Measurements from ENCODE around the gene CDHR1. TPM values are rescaled to one million over a fixed set of nuclear protein-coding genes. Genes with fewer than 3 reads are reported as not detected.

CDHR1 gene
- total RNA-seq, 1 experiment from 2014 or later: 0.39 TPM

GRCh38 chr10:84267503-84268126, 73.3 kb downstream of the CDHR1 start:
- in situ Hi-C loops (cut with HindIII; ENCODE audit: low pct_unique_long_range_greater_than_20kb, low sequenced_read_pairs): no loop called here
- POLR2A ChIA-PET: no interaction called here
- H3K4me3 ChIP-seq (ENCODE audit: low read depth in 2 of 2, low read length in 2 of 2): no peak overlapping the region

GRCh38 chr10:84269162-84269561, 74.8 kb downstream of the CDHR1 start:
- no peak overlapping the region for H3K4me3 ChIP-seq (ENCODE audit: low read depth in 2 of 2, low read length in 2 of 2)
- DNase-seq (ENCODE audit: low read depth, low spot score) (no peak), ATAC-seq (no peak)
- intact Hi-C loops (cut with micrococcal nuclease; ENCODE audit: unreplicated experiment) (no loop called here), in situ Hi-C loops (cut with HindIII; ENCODE audit: low pct_unique_long_range_greater_than_20kb, low sequenced_read_pairs) (no loop called here)
- no TSS peak for BruUV-seq (replicated peaks)
- no peaks in the 10 kb centered on the region for H3K9me3 ChIP-seq (ENCODE audit: control insufficient read depth, insufficient read depth, low read depth, low read length)
- ChIA-PET POLR2A (no interaction called here), CTCF (no interaction called here)
- H3K27me3 ChIP-seq (ENCODE audit: control insufficient read depth, insufficient read depth, low read length): peaks cover 3% of the 10 kb centered on the region; the same call in 1 of the 2 replicates
- H3K36me3 ChIP-seq (ENCODE audit: control insufficient read depth, insufficient read depth, low read length): no peaks in the 10 kb centered on the region
- no peak overlapping the region for H3K27ac ChIP-seq (ENCODE audit: low read length)
- TF ChIP-seq CTCF (IDR thresholded peaks at IDR 0.05) (no peak), SIN3A (IDR thresholded peaks at IDR 0.05; ENCODE audit: borderline replicate concordance, insufficient read depth, low read depth, low read length) (no peak), TCF7L2 (IDR thresholded peaks at IDR 0.05; ENCODE audit: low read depth, low read length) (no peak), POLR2AphosphoS5 (IDR thresholded peaks at IDR 0.05; ENCODE audit: low read depth, low read length) (no peak)
- TF ChIP-seq, protein P1, sequence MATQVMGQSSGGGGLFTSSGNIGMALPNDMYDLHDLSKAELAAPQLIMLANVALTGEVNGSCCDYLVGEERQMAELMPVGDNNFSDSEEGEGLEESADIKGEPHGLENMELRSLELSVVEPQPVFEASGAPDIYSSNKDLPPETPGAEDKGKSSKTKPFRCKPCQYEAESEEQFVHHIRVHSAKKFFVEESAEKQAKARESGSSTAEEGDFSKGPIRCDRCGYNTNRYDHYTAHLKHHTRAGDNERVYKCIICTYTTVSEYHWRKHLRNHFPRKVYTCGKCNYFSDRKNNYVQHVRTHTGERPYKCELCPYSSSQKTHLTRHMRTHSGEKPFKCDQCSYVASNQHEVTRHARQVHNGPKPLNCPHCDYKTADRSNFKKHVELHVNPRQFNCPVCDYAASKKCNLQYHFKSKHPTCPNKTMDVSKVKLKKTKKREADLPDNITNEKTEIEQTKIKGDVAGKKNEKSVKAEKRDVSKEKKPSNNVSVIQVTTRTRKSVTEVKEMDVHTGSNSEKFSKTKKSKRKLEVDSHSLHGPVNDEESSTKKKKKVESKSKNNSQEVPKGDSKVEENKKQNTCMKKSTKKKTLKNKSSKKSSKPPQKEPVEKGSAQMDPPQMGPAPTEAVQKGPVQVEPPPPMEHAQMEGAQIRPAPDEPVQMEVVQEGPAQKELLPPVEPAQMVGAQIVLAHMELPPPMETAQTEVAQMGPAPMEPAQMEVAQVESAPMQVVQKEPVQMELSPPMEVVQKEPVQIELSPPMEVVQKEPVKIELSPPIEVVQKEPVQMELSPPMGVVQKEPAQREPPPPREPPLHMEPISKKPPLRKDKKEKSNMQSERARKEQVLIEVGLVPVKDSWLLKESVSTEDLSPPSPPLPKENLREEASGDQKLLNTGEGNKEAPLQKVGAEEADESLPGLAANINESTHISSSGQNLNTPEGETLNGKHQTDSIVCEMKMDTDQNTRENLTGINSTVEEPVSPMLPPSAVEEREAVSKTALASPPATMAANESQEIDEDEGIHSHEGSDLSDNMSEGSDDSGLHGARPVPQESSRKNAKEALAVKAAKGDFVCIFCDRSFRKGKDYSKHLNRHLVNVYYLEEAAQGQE (IDR thresholded peaks at IDR 0.05; ENCODE audit: insufficient read depth in 1 of 2, low read depth in 2 of 2, low read length in 1 of 2): no peak
- no peaks in the 10 kb centered on the region for H3K4me1 ChIP-seq (ENCODE audit: control insufficient read depth, insufficient read depth, low read length)

More at GRCh38 chr10:84267503-84268126, 73.3 kb downstream of the CDHR1 start:
- ATAC-seq: no peak
- no TSS peak for BruUV-seq (replicated peaks)
- no peak for DNase-seq (ENCODE audit: low read depth, low spot score)
- H3K9me3 ChIP-seq (ENCODE audit: control insufficient read depth, insufficient read depth, low read depth, low read length): no peaks in the 10 kb centered on the region
- H3K27ac ChIP-seq (ENCODE audit: low read length): no peak overlapping the region
- CTCF ChIA-PET: interaction anchor here (1.0 to 1.9 kb wide), 2 partner anchors 62 to 270 kb away, joined by 3 to 11 read pairs; no protein-coding TSS in a partner anchor
- H3K4me1 ChIP-seq (ENCODE audit: control insufficient read depth, insufficient read depth, low read length): no peaks in the 10 kb centered on the region
- intact Hi-C loops (cut with micrococcal nuclease; ENCODE audit: unreplicated experiment): no loop called here
- no peak for TF ChIP-seq POLR2AphosphoS5 (IDR thresholded peaks at IDR 0.05; ENCODE audit: low read depth, low read length)
- peak; percentile 79 for TF ChIP-seq CTCF (IDR thresholded peaks at IDR 0.05)
- TF ChIP-seq, protein P1 (IDR thresholded peaks at IDR 0.05; ENCODE audit: insufficient read depth in 1 of 2, low read depth in 2 of 2, low read length in 1 of 2): no peak
- H3K27me3 ChIP-seq (ENCODE audit: control insufficient read depth, insufficient read depth, low read length): peaks cover 3% of the 10 kb centered on the region; the same call in 1 of the 2 replicates
- H3K36me3 ChIP-seq (ENCODE audit: control insufficient read depth, insufficient read depth, low read length): no peaks in the 10 kb centered on the region

All from Panc1 (cell line).